Measurements from ENCODE around the gene CDK10.

GRCh38 chr16:89738072-89738377 lies 51.5 kb downstream of the CDK10 start:
- TF ChIP-seq CTCF (conservative IDR thresholded peaks at IDR 0.05), result no peak
- no peak for TF ChIP-seq EZH2 (IDR thresholded peaks at IDR 0.05; ENCODE audit: low read depth)

Data from PC-9 (cell line).